HEK293 (cell line): ENCODE measurements around the gene GAD1.

ENCODE experiments used
- MZF1 ChIP-seq: fragments of 450-650 bp; formaldehyde crosslinking; IDR thresholded peaks from 2 replicates; pipeline ENCODE4 v1.5.1; 2017; ENCODE audit warnings: missing biosample characterization, missing genetic modification characterization, borderline replicate concordance
- ZNF140 ChIP-seq: fragments of 450-650 bp; formaldehyde crosslinking; IDR thresholded peaks from 2 replicates; pipeline ENCODE4 v1.5.1; 2016; ENCODE audit warnings: missing biosample characterization, missing genetic modification characterization
- ZNF274 ChIP-seq, 2 experiments: fragments of 200-500 bp in 1 of 2; fragments of 450-650 bp in 1 of 2; sonication (Bioruptor generic) in 1 of 2; formaldehyde crosslinking in 1 of 2; IDR thresholded peaks; 2 replicates each; pipeline versions ENCODE4 v1.5.1 to v1.6.1; 2014 to 2016; ENCODE audit warnings: borderline replicate concordance in 1 of 2, inconsistent platforms in 1 of 2, low read length in 1 of 2, missing biosample characterization in 1 of 2, missing genetic modification characterization in 1 of 2
- ZNF701 ChIP-seq: fragments of 450-650 bp; formaldehyde crosslinking; IDR thresholded peaks from 2 replicates; pipeline ENCODE4 v1.5.1; 2016; ENCODE audit warnings: missing biosample characterization, missing genetic modification characterization
- ZNF76 ChIP-seq: fragments of 450-650 bp; formaldehyde crosslinking; IDR thresholded peaks from 2 replicates; pipeline ENCODE4; 2016; ENCODE audit warnings: low read depth, missing biosample characterization, missing genetic modification characterization, borderline replicate concordance
- TF ChIP-seq, protein P1 (sequence below): fragments of 450-650 bp; formaldehyde crosslinking; IDR thresholded peaks from 2 replicates; pipeline ENCODE4 v1.5.1; 2016; ENCODE audit warnings: missing biosample characterization, missing genetic modification characterization, low read depth
- TF ChIP-seq, protein P2 (sequence below): fragments of 450-650 bp; formaldehyde crosslinking; IDR thresholded peaks from 2 replicates; pipeline ENCODE4 v1.5.1; 2016; ENCODE audit warnings: missing biosample characterization, missing genetic modification characterization

DNA sequence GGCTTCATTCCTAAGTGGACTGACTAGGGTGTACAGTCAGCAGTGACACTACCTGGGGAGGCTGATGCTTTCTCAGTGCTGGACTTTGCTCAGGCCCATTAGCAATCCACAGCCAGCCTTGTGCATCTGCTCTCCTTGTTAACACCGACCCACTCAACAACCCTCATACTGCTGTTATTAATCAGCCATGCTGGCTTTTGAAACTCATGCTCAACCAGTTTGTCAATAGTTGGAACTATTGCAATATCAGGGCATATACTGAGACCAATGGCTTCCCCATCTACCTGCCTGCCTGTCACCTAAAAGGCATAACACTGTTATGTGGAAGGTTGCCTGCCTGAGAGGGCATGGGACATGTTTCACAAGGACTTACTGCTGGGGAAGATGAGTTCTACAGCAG lies 39.4 kb downstream of the GAD1 start:
- TF ChIP-seq ZNF140 (tag by site-specific recombination) (no peak), MZF1 (tag by site-specific recombination) (no peak), ZNF76 (tag by site-specific recombination) (no peak), ZNF274 (IDR thresholded peaks at IDR 0.05; ENCODE audit: low read length) (no peak), ZNF274 (tag by site-specific recombination; IDR thresholded peaks at IDR 0.05; ENCODE audit: borderline replicate concordance) (no peak), ZNF701 (tag by site-specific recombination) (no peak)
- TF ChIP-seq, protein P1, sequence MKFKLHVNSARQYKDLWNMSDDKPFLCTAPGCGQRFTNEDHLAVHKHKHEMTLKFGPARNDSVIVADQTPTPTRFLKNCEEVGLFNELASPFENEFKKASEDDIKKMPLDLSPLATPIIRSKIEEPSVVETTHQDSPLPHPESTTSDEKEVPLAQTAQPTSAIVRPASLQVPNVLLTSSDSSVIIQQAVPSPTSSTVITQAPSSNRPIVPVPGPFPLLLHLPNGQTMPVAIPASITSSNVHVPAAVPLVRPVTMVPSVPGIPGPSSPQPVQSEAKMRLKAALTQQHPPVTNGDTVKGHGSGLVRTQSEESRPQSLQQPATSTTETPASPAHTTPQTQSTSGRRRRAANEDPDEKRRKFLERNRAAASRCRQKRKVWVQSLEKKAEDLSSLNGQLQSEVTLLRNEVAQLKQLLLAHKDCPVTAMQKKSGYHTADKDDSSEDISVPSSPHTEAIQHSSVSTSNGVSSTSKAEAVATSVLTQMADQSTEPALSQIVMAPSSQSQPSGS = no peak
- TF ChIP-seq, protein P2, sequence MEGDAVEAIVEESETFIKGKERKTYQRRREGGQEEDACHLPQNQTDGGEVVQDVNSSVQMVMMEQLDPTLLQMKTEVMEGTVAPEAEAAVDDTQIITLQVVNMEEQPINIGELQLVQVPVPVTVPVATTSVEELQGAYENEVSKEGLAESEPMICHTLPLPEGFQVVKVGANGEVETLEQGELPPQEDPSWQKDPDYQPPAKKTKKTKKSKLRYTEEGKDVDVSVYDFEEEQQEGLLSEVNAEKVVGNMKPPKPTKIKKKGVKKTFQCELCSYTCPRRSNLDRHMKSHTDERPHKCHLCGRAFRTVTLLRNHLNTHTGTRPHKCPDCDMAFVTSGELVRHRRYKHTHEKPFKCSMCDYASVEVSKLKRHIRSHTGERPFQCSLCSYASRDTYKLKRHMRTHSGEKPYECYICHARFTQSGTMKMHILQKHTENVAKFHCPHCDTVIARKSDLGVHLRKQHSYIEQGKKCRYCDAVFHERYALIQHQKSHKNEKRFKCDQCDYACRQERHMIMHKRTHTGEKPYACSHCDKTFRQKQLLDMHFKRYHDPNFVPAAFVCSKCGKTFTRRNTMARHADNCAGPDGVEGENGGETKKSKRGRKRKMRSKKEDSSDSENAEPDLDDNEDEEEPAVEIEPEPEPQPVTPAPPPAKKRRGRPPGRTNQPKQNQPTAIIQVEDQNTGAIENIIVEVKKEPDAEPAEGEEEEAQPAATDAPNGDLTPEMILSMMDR (tag by site-specific recombination) = no peak
